ENCODE measurements around the gene IRS2.

Gene IRS2

DNA sequence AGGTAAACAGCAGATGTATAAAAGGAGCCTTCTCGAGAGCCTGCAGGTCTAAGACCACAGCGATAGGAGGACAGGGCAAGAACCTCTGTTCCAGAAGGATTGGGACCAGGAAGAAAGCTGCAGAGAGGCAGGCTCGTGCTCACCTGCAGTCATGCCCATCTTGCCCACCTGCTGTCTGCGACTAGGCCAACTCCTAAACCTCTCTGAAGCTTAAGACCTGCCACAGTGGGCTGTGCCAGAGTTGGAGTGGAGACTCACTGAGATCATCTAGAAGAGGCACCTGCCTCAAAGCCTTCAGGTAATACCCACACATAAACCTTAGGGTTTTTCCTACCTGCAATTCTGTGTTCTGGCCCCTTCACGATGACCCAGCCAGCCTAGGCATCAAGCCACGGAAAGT is 68.7 kb downstream of the IRS2 start:
- no peak overlapping the region for H3K4me3 ChIP-seq
- no peak for TF ChIP-seq FOXP2 (optimal IDR thresholded peaks at IDR 0.05; ENCODE audit: control extremely low read depth, extremely low read length, insufficient read depth)
- TF ChIP-seq EZH2 (IDR thresholded peaks at IDR 0.05) = no peak
- TF ChIP-seq POLR2AphosphoS5 (IDR thresholded peaks at IDR 0.05; ENCODE audit: borderline replicate concordance, low read depth, low read length) = no peak
- H3K36me3 ChIP-seq (ENCODE audit: insufficient read depth, low read length) = no peaks in the 10 kb centered on the region
- H3K9ac ChIP-seq (ENCODE audit: insufficient read length) = no peak overlapping the region
- no peaks in the 10 kb centered on the region for H3K9me3 ChIP-seq (ENCODE audit: low read depth, low read length)
- no peak overlapping the region for H3K27ac ChIP-seq
- no peak for DNase-seq (ENCODE audit: low read depth, low spot score)

DNA sequence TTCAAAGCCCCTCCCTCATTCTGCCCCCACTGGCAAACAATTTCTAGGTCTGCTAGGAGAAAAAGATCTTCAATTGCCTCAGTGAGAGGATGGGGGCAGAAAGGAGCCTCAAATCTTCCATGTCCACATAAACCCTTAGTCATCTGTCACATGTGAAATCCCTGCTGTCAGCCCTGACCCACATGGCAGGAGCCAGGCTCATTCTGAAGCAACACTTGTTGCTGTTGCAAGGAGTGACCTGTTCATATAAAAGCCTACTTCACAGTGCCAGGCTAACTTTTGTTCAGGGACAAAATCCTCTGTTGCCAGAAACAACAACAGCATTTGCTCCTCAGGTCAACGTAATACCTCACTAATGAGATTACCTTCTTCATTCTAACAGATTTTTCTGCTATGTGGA is 70.5 kb downstream of the IRS2 start:
- Histone ChIP-seq H3K27ac (no peak overlapping the region), H3K9ac (ENCODE audit: insufficient read length) (no peak overlapping the region), H3K4me3 (no peak overlapping the region), H3K9me3 (ENCODE audit: low read depth, low read length) (no peaks in the 10 kb centered on the region), H3K36me3 (ENCODE audit: insufficient read depth, low read length) (no peaks in the 10 kb centered on the region)
- no peak for DNase-seq (ENCODE audit: low read depth, low spot score)
- no peak for TF ChIP-seq POLR2AphosphoS5 (IDR thresholded peaks at IDR 0.05; ENCODE audit: borderline replicate concordance, low read depth, low read length)
- no peak for TF ChIP-seq EZH2 (IDR thresholded peaks at IDR 0.05)
- no peak for TF ChIP-seq FOXP2 (optimal IDR thresholded peaks at IDR 0.05; ENCODE audit: control extremely low read depth, extremely low read length, insufficient read depth)

DNA sequence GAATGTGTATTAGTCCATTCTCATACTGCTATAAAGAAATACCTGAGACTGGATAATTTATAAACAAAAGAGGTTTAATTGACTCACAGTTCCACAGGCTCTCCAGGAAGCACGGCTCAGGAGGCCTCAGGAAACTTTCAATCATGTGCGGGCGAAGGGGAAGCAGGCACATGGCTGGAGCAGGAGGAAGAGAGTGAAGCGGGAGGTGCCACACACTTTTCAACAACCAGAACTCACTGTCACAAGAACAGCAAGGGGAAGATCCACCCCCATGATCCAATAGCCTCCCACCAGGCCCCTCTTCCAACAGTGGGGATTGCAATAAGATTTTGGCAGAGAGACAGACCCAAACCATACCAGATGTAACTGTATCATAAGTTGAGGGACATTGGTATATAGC is 72.7 kb downstream of the IRS2 start:
- no peaks in the 10 kb centered on the region for H3K36me3 ChIP-seq (ENCODE audit: insufficient read depth, low read length)
- TF ChIP-seq POLR2AphosphoS5 (IDR thresholded peaks at IDR 0.05; ENCODE audit: borderline replicate concordance, low read depth, low read length) (no peak), EZH2 (IDR thresholded peaks at IDR 0.05) (no peak), FOXP2 (optimal IDR thresholded peaks at IDR 0.05; ENCODE audit: control extremely low read depth, extremely low read length, insufficient read depth) (no peak)
- no peak overlapping the region for H3K9ac ChIP-seq (ENCODE audit: insufficient read length)
- DNase-seq (ENCODE audit: low read depth, low spot score) = no peak
- no peak overlapping the region for H3K27ac ChIP-seq
- H3K9me3 ChIP-seq (ENCODE audit: low read depth, low read length) = no peaks in the 10 kb centered on the region
- H3K4me3 ChIP-seq = no peak overlapping the region

DNA sequence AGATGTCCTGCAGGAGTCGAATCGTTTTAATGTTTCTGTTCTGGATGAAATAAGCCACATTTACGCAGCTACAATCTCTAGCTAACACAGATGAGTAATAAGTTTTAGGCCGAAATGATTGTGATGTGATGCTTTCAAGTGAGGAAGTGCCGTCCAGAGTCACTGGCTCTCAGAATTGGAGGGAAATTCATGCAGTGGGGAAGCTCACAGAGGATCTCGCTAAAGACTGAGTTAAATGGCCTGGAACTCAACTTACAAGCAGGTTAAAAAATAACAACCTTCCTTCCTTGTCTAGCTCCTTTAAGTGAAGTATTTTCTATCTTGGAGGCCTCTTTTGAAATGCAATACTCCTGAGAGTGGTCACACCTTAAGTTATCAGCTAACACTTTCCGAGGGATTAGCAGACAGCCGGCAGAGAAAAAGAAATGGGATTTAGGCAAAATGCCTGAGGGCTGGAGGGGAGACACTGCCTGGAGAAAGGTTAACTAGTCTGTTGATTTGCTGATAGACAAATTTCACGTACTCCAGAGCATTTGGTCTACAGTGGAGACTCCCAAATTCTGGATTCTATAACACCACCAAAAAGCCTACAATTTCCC is 74.2 kb downstream of the IRS2 start:
- no peak for DNase-seq (ENCODE audit: low read depth, low spot score)
- Histone ChIP-seq H3K27ac (no peak overlapping the region), H3K36me3 (ENCODE audit: insufficient read depth, low read length) (no peaks in the 10 kb centered on the region), H3K4me3 (no peak overlapping the region), H3K9ac (ENCODE audit: insufficient read length) (no peak overlapping the region), H3K9me3 (ENCODE audit: low read depth, low read length) (no peaks in the 10 kb centered on the region)
- TF ChIP-seq POLR2AphosphoS5 (IDR thresholded peaks at IDR 0.05; ENCODE audit: borderline replicate concordance, low read depth, low read length) (no peak), EZH2 (IDR thresholded peaks at IDR 0.05) (no peak), FOXP2 (optimal IDR thresholded peaks at IDR 0.05; ENCODE audit: control extremely low read depth, extremely low read length, insufficient read depth) (no peak)

DNA sequence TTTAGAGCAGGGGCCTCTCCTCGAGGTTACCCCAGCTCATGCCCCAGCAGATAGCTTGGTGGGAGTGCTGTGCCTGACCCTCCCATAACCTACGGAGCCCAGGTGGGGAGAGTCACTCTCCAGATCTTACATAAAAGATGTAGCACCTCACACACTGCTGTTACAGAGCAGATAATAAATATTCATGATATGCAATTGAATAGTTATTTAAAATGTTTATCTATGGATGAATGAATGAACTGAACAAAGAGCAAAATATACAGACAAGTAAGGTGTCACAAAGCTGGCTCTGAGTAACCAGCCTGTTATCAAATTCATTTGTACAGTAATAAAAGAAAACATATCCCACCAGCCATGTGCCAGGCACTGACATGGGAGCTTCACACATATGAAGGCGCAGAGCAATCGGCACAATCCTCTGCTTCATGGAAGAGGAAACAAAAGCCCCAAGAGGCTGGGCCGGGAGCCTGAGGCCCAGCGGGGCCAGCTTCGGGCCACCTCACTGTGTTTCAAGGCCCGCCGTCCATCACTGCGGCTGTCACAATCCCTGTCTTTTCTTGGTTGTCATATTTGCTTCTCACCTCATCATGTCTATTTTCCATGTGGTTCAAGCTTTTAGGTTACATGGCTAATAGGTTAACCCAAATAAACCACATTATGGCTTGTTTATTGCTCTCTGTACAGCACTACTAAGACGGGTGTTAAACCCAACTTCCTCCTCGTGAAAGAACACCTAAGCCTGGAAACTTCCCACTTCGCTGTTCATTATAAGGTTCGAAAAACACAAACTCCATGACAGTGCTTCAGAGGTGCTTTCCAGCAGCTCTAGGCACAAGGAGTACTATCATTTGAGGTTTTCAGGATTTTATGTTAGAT is 78.4 kb downstream of the IRS2 start:
- no peak for TF ChIP-seq FOXP2 (optimal IDR thresholded peaks at IDR 0.05; ENCODE audit: control extremely low read depth, extremely low read length, insufficient read depth)
- TF ChIP-seq EZH2 (IDR thresholded peaks at IDR 0.05) = no peak
- no peak for TF ChIP-seq POLR2AphosphoS5 (IDR thresholded peaks at IDR 0.05; ENCODE audit: borderline replicate concordance, low read depth, low read length)
- DNase-seq (ENCODE audit: low read depth, low spot score) = no peak
- peak overlapping the region; percentile 21 for H3K9ac ChIP-seq (ENCODE audit: insufficient read length)
- H3K9me3 ChIP-seq (ENCODE audit: low read depth, low read length) = no peaks in the 10 kb centered on the region
- no peaks in the 10 kb centered on the region for H3K36me3 ChIP-seq (ENCODE audit: insufficient read depth, low read length)
- H3K4me3 ChIP-seq = no peak overlapping the region
- no peak overlapping the region; the same call in 1 of the 2 replicates for H3K27ac ChIP-seq

DNA sequence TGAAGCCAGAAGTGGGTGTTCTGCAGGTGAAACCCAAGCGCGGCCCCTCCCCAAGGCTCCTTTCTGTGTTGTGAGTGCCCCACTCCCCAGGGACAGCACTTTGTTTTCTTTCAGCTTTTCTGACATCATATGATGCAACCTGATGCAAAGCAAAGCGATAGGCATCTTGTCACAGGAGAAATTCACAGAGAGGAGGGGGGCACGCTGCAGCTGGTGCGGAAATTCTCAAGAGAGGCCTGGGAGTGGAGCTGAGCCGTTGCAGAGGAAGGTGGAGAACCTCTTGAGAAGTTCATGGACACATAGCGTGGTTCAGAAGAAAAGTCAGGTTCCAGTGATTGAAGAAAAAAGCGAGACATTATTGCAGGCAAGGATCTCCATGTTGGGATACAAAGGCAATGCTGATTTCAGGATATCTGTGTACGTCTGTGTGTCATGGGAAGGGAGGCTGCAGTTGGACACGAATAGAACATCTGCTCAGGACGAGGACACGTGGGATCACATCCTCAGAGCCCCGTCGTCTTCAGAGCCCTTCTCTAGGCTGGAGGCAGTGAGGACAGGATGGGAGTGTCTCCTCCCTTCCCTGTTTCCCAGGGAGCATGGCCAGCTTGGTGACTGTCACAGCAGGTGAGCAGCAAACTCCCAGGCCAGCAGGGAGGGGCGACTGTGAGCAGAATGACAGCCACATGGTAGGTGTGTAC is 79.2 kb downstream of the IRS2 start:
- H3K9me3 ChIP-seq (ENCODE audit: low read depth, low read length) = no peaks in the 10 kb centered on the region
- no peak for TF ChIP-seq FOXP2 (optimal IDR thresholded peaks at IDR 0.05; ENCODE audit: control extremely low read depth, extremely low read length, insufficient read depth)
- TF ChIP-seq POLR2AphosphoS5 (IDR thresholded peaks at IDR 0.05; ENCODE audit: borderline replicate concordance, low read depth, low read length) = no peak
- no peak for TF ChIP-seq EZH2 (IDR thresholded peaks at IDR 0.05)
- no peak for DNase-seq (ENCODE audit: low read depth, low spot score)
- H3K27ac ChIP-seq = no peak overlapping the region; the same call in 1 of the 2 replicates
- H3K36me3 ChIP-seq (ENCODE audit: insufficient read depth, low read length) = no peaks in the 10 kb centered on the region
- peak overlapping the region; percentile 21 for H3K9ac ChIP-seq (ENCODE audit: insufficient read length)
- peak overlapping the region; percentile 10; the same call in 1 of the 2 replicates for H3K4me3 ChIP-seq

DNA sequence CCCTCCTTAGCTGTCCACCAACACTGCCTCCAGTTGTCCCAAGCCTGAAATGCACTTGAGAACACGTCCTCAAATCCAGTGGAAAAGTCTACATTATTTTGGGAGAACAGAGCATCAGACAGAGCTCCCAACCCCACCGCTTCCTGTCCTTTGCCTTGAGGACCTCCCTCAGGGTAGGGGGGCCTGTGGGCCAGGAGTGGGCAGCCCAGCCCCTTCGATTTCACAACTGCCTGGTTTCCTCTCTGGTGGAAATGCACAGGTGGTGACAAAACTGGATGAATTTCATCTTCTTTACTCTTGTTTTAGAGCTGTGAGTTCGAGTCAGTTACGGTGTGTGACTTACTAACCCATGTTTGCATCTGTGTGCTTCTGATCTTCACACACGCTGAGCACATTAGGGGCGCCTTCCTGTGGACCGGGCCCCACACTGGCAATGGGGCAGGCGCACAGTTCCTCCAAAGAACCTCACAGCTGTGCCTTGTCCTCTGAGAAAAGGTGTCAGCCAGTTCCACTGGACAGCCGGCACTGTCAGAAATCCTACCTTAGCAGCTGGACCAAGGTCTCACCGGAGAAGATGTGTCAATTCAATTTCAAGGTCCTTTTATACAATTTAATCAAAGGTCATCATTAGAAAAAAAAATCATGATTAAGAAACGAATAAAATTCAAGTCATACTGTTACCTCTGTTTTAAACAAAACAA is 80.2 kb downstream of the IRS2 start:
- Histone ChIP-seq H3K27ac (no peak overlapping the region; the same call in 1 of the 2 replicates), H3K4me3 (no peak overlapping the region), H3K36me3 (ENCODE audit: insufficient read depth, low read length) (no peaks in the 10 kb centered on the region), H3K9me3 (ENCODE audit: low read depth, low read length) (no peaks in the 10 kb centered on the region), H3K9ac (ENCODE audit: insufficient read length) (no peak overlapping the region)
- no peak for DNase-seq (ENCODE audit: low read depth, low spot score)
- TF ChIP-seq FOXP2 (optimal IDR thresholded peaks at IDR 0.05; ENCODE audit: control extremely low read depth, extremely low read length, insufficient read depth) (no peak), POLR2AphosphoS5 (IDR thresholded peaks at IDR 0.05; ENCODE audit: borderline replicate concordance, low read depth, low read length) (no peak), EZH2 (IDR thresholded peaks at IDR 0.05) (no peak)
